GM12872 (cell line): Measurements from ENCODE around the gene AIG1.

Source experiments
- CTCF ChIP-seq: IDR thresholded peaks from 3 replicates; pipeline ENCODE4 v1.5.1; 2011; ENCODE audit warnings: low read depth, mild to moderate bottlenecking, low read length, moderate library complexity; ENCODE audit not compliant: insufficient read depth

The AIG1 gene

GRCh38 chr6:143092768-143093167 is 32.1 kb downstream of the AIG1 start:
- no peak for TF ChIP-seq CTCF

- TF ChIP-seq CTCF = no peak
These were observed 32.6 kb downstream of the AIG1 start for GRCh38 chr6:143093290-143093689.

DNA sequence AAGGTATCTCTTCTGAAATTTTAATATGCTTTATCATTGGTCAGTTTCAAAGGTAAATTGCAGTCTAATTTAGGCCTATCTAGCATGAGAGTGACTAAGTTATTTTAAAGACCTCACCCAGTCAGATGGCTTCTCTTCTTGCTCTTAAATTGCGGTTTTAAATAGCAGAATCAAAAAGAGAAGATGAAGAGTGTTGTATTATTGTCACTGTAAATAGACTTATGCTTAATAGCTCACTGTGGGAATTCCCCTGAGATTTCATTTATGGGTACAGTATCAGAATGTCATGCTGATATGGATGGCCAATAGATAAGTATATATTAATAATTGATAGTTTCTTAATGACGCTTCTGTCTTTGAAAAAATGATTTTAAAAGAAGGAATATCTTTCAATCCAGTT is 35.7 kb downstream of the AIG1 start:
- TF ChIP-seq CTCF = no peak

DNA sequence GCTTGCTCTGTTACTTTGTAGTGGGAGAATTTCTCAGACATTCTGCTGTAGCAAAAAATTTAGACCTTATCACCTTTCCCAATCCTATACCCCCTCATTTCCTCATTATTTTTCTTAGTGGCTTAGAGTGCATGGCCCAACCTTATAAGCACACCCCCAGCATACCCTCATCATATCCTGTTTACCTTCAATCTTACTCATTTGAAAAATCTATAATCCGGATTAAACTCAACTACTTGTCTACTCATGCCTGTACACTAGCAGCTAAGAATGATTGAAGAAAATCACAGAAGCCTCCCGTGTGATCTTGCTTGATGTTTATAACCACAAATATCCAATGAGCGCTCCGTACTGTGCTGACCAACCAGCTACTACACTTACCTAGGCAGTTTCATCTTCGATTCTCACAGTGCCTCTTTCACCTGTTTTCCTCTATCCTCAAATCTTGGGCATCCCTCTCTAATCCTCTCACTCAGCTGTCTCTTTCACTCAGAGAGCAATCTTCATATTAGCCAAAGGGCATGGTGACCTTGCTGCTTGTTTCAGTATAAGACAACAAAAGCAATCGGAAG is 36.6 kb downstream of the AIG1 start:
- TF ChIP-seq CTCF = no peak

DNA sequence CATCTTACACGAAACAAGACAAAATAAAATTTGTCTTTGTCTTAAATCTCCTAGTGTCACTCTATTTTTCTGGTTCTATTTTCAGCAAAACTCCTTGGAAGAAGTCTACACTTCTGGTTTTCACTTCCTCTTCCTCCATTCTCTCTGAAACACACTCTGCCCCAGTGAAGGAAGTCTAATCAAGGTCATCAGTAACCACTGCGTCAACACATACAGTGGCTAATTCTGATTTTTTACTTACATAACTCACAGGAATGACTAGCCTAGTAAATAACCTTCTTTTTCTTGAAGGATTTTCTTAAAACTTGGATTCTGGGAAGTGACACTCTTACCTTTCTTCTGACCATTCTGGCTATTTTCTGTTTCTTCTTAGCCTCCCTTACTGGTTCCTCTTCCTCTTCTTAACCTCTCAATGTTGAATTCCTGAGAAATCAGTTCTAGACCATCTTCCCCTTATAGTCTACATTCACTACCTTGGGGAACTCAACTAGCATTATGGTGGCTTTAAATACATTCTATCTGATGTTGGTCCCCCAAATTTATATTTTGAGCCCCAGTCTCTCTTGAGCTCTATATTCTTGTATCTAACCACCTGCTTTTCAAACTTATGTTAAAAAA is 37.5 kb downstream of the AIG1 start:
- TF ChIP-seq CTCF = no peak

GRCh38 chr6:143099647-143100046 is 39.0 kb downstream of the AIG1 start:
- TF ChIP-seq CTCF = no peak

DNA sequence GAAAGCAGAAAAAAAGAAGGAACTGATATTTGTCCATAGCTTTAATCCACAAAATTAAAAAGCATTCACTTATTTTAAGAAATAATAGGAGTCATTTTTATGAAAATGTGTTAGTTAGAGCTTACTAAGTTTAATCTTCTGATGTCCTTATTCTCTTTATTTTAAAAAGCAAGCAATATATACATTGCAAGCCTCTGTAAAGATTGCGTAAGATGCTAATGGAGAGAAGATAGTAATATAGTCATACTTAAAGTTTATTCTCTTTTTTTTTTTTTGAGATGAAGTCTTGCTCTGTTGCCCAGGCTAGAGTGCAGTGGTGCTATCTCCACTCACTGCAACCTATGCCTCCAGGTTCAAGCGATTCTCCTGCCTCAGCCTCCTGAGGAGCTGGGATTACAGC is 39.7 kb downstream of the AIG1 start:
- TF ChIP-seq CTCF = no peak
